GM12878 (cell line): Measurements from ENCODE around the gene S100A8. TPM values are rescaled to one million over a fixed set of nuclear protein-coding genes. Genes with fewer than 3 reads are reported as not detected.

Experiments
- ATAC-seq: fragments of 200-7000 bp; cut with Tn5 transposase; 3 replicates; pipeline ENCODE4 v1.9.1; 2020; ENCODE audit warnings: mild to moderate bottlenecking, moderate library complexity
- BruUV-seq: library from RNA; stranded (reverse); fragments of 400-500 nt; replicated peaks from 2 replicates; lab custom pipeline; 2021; lab: Mats Ljungman, UMichigan
- CTCF ChIA-PET: fragments of 300-600 bp; sonication (Branson Sonifier 250); formaldehyde crosslinking; extraction: SDS; loops from one replicate; lab custom pipeline; 2021; ENCODE audit warnings: inconsistent platforms; lab: Yijun Ruan, JAX
- POLR2A ChIA-PET: fragments of 350-600 bp; formaldehyde crosslinking; extraction: SDS; loops from one replicate; lab custom pipeline; 2021; ENCODE audit warnings: inconsistent platforms; lab: Charles Lee
- RAD21 ChIA-PET: fragments of 300-600 bp; sonication (Branson Sonifier 250); formaldehyde crosslinking; loops from one replicate; lab custom pipeline; 2023; ENCODE audit warnings: antibody characterized with exemption; ENCODE audit not compliant: unreplicated experiment; lab: Charles Lee
- SMC1A ChIA-PET: fragments of 300-600 bp; sonication (Branson Sonifier 250); formaldehyde crosslinking; loops from one replicate; lab custom pipeline; 2023; ENCODE audit not compliant: unreplicated experiment, uncharacterized antibody; lab: Charles Lee
- DNase-seq: peaks from one replicate; pipeline ENCODE4 v3.0.0-alpha.2; 2011; ENCODE audit warnings: low read depth, low spot score
- FAIRE-seq: peaks from 3 replicates; lab custom pipeline; 2011; peaks lifted over from hg19 to GRCh38; lab: Jason Lieb, UNC
- H2AFZ ChIP-seq: 2 replicates; pipeline ENCODE4 v1.6.0; 2011; ENCODE audit warnings: low read depth, low read length, control low read depth; ENCODE audit not compliant: control insufficient read depth
- H3K27ac ChIP-seq: 2 replicates; pipeline ENCODE4 v1.5.1; 2011; ENCODE audit warnings: control low read depth; ENCODE audit not compliant: control insufficient read depth, insufficient read depth
- H3K27me3 ChIP-seq, 2 experiments: replicated peaks in 1 of 2; 2 replicates each; pipeline versions ENCODE4 v1.6.0 to v1.6.1; 2011; ENCODE audit warnings: low read length in 1 of 2; ENCODE audit not compliant: control insufficient read depth in 2 of 2, insufficient read depth in 2 of 2
- H3K36me3 ChIP-seq, 2 experiments: 2 replicates each; pipeline ENCODE4 v1.5.1; 2011; ENCODE audit warnings: low read length in 1 of 2; ENCODE audit not compliant: control insufficient read depth in 2 of 2, insufficient read depth in 2 of 2
- H3K4me1 ChIP-seq: 2 replicates; pipeline ENCODE4 v1.6.1; 2011; ENCODE audit warnings: mild to moderate bottlenecking, low read length, moderate library complexity, mixed read lengths; ENCODE audit not compliant: control insufficient read depth, insufficient read depth
- H3K4me2 ChIP-seq: 2 replicates; pipeline ENCODE4 v1.6.0; 2011; ENCODE audit warnings: control low read depth; ENCODE audit not compliant: control insufficient read depth, insufficient read depth
- H3K4me3 ChIP-seq: fragments of 200-600 bp; sonication (generic); 2 replicates; pipeline ENCODE4 v1.5.1; 2016
- H3K79me2 ChIP-seq: 2 replicates; pipeline ENCODE4 v1.6.0; 2011; ENCODE audit warnings: low read length; ENCODE audit not compliant: control insufficient read depth, insufficient read depth
- H3K9ac ChIP-seq: 2 replicates; pipeline ENCODE4 v1.8.0; 2011; ENCODE audit warnings: low read length, control low read depth, mixed read lengths; ENCODE audit not compliant: control insufficient read depth, insufficient read depth
- H3K9me3 ChIP-seq: replicated peaks from 3 replicates; pipeline ENCODE4 v1.5.1; 2011; ENCODE audit warnings: mild to moderate bottlenecking, low read length; ENCODE audit not compliant: control insufficient read depth, insufficient read depth
- H4K20me1 ChIP-seq: 2 replicates; pipeline ENCODE4 v1.6.0; 2011; ENCODE audit not compliant: control insufficient read depth, insufficient read depth
- BHLHE40 ChIP-seq, 2 experiments: fragments of 450-650 bp in 1 of 2; IDR thresholded peaks; 2 replicates each; pipeline ENCODE4 v1.6.1; 2011 to 2017; ENCODE audit warnings: low read depth in 2 of 2, borderline replicate concordance in 1 of 2, improper control_type of control experiment in 1 of 2, low read length in 1 of 2, mild to moderate bottlenecking in 1 of 2
- EP300 ChIP-seq, 2 experiments: fragments of 150-350 bp in 1 of 2; IDR thresholded peaks; 2 replicates each; pipeline ENCODE4 v1.6.1; 2011 to 2012; ENCODE audit warnings: low read depth in 2 of 2, low read length in 2 of 2, borderline replicate concordance in 1 of 2, improper control_type of control experiment in 1 of 2, inconsistent platforms in 1 of 2; ENCODE audit not compliant: control insufficient read depth in 1 of 2
- MLLT1 ChIP-seq: fragments of 450-650 bp; IDR thresholded peaks from 2 replicates; pipeline ENCODE4 v1.6.1; 2016; ENCODE audit warnings: mild to moderate bottlenecking
- NR2F1 ChIP-seq: fragments of 450-650 bp; conservative IDR thresholded peaks from 2 replicates; pipeline ENCODE4 v1.6.1; 2017; ENCODE audit warnings: mild to moderate bottlenecking
- POLR2AphosphoS5 ChIP-seq: IDR thresholded peaks from 2 replicates; pipeline ENCODE4 v1.6.1; 2011; ENCODE audit warnings: mild to moderate bottlenecking, low read length, inconsistent platforms
- POU2F2 ChIP-seq: IDR thresholded peaks from 3 replicates; pipeline ENCODE4 v1.6.1; 2011; ENCODE audit warnings: low read depth, mild to moderate bottlenecking, low read length, borderline replicate concordance
- SUPT20H ChIP-seq: IDR thresholded peaks from 2 replicates; pipeline ENCODE4 v1.6.1; 2011; ENCODE audit warnings: low read depth, mild to moderate bottlenecking, low read length, moderate library complexity, borderline replicate concordance; ENCODE audit not compliant: control insufficient read depth
- WGBS: methylation state at CpG from one replicate; pipeline ENCODE4 v1.1.6; 2016; ENCODE audit warnings: low lambda C conversion rate; ENCODE audit not compliant: insufficient replicate concordance, insufficient coverage; ENCODE audit errors: missing lambda C conversion rate; 5-methylcytosine and 5-hydroxymethylcytosine counted together
- in situ Hi-C: fragments of 300-500 bp; cut with MboI; formaldehyde crosslinking; loops from 9 replicates; pipeline ENCODE4 v1.14.3; 2018; ENCODE audit warnings: mixed read lengths
- intact Hi-C: fragments of 100-400 bp; cut with micrococcal nuclease; formaldehyde crosslinking; loops from one replicate; pipeline ENCODE4 v1.14.2; 2022; ENCODE audit not compliant: unreplicated experiment
- polyA plus RNA-seq, 11 experiments: library from polyadenylated mRNA; depleted of rRNA in 4 of 11; unstranded in 6 of 11; stranded (reverse) in 5 of 11; fragments of >200 nt; fragmentation: Nextera tagmentation in 4 of 11; fragmentation: Illumina TruSeq in 1 of 11; extraction: Ambion mirVana in 4 of 11; extraction: Trizol in 1 of 11; gene quantifications; 1 replicate in 1 of 11; 2 replicates in 10 of 11; pipeline versions ENCODE4 v1.2.1 to v1.2.3, GENCODE V29; 2011 to 2016; ENCODE audit warnings: inconsistent platforms in 2 of 11, missing spikeins in 2 of 11, low read depth in 1 of 11
- total RNA-seq, 4 experiments: library from RNA; depleted of rRNA in 3 of 4; stranded (reverse); fragments of >200 nt in 3 of 4; fragmentation: Illumina TruSeq in 1 of 4; extraction: Trizol in 1 of 4; gene quantifications; 2 replicates each; pipeline versions ENCODE4 v1.2.1 to v1.2.3, GENCODE V29; 2013 to 2021

Gene S100A8
- total and polyA plus RNA-seq, 10 of the 15 experiments (the other 5 are each of a cell fraction or from before 2014, with no cell fraction given): 0.28 TPM; not detected in 9

- FAIRE-seq: no peak
- no TSS peak for BruUV-seq
Measured at GRCh38 chr1:153439273-153439672, 48.4 kb upstream of the S100A8 start.

GRCh38 chr1:153438599-153438998 lies 47.7 kb upstream of the S100A8 start:
- CTCF ChIA-PET: interaction anchor here (0.7 kb wide), 1 partner anchor 16 kb away, joined by 3 read pairs; no protein-coding TSS in a partner anchor
- no peak overlapping the region for H3K27ac ChIP-seq
- no peak for ATAC-seq
- BruUV-seq: no TSS peak
- no peak for TF ChIP-seq POLR2AphosphoS5
- TF ChIP-seq, all 136 proteins: peak for 0
- FAIRE-seq (no peak), DNase-seq (no peak)
- Histone ChIP-seq H3K4me2 (no peak overlapping the region), H3K4me3 (no peak overlapping the region), H2AFZ (no peak overlapping the region), H4K20me1 (no peaks in the 10 kb centered on the region), H3K27me3 (peaks cover 0 to 1% of the 10 kb centered on the region in 2 experiments; a peak in 2 of 4 replicates), H3K36me3 (no peaks in the 10 kb centered on the region), H3K79me2 (no peaks in the 10 kb centered on the region), H3K9me3 (no peaks in the 10 kb centered on the region), H3K9ac (no peak overlapping the region), H3K4me1 (no peaks in the 10 kb centered on the region)
- 0% methylated on average over 7 of the region's 7 CpGs for WGBS
- SMC1A ChIA-PET: no interaction called here
- intact Hi-C loops (no loop called here), in situ Hi-C loops (no loop called here)
- RAD21 ChIA-PET: no interaction called here
- POLR2A ChIA-PET: no interaction called here

More at GRCh38 chr1:153439273-153439672, 48.4 kb upstream of the S100A8 start:
- Histone ChIP-seq H3K4me2 (no peak overlapping the region), H4K20me1 (no peaks in the 10 kb centered on the region), H3K36me3 (no peaks in the 10 kb centered on the region), H3K4me3 (no peak overlapping the region), H2AFZ (no peak overlapping the region), H3K79me2 (no peaks in the 10 kb centered on the region), H3K4me1 (no peaks in the 10 kb centered on the region), H3K27ac (no peak overlapping the region), H3K27me3 (peaks cover 0 to 2% of the 10 kb centered on the region in 2 experiments; a peak in 2 of 4 replicates), H3K9me3 (no peaks in the 10 kb centered on the region), H3K9ac (no peak overlapping the region)
- no peak for DNase-seq
- ChIA-PET RAD21 (no interaction called here), SMC1A (no interaction called here), POLR2A (no interaction called here), CTCF (interaction anchor here (0.7 kb wide), 1 partner anchor 16 kb away, joined by 3 read pairs; no protein-coding TSS in a partner anchor)
- ATAC-seq: no peak
- TF ChIP-seq NR2F1 (no peak), EP300 (IDR thresholded peaks at IDR 0.05; ENCODE audit: borderline replicate concordance in 1 of 2, control insufficient read depth in 1 of 2, low read depth in 2 of 2, low read length in 2 of 2) (no peak), POU2F2 (no peak), SUPT20H (no peak), MLLT1 (no peak), BHLHE40 (IDR thresholded peaks at IDR 0.05; ENCODE audit: borderline replicate concordance in 1 of 2, low read depth in 2 of 2, low read length in 1 of 2) (no peak)
- in situ Hi-C loops: no loop called here
- intact Hi-C loops: no loop called here
